Endometrial microvascular endothelial cells (primary cell): Measurements from ENCODE around the gene AKR1C2. TPM values are rescaled to one million over a fixed set of nuclear protein-coding genes. Genes with fewer than 3 reads are reported as not detected.
"Not testable (repeated sequence)": the region's sequence is repeated elsewhere in the genome, so short reads cannot be mapped to it uniquely, and the experiment has no call there.

Source experiments
- in situ Hi-C: cut with HindIII; loops from 2 replicates; pipeline ENCODE4 v1.10.0; 2017; ENCODE audit warnings: low sequenced_read_pairs, low pct_unique_long_range_greater_than_20kb; ENCODE audit errors: inconsistent ontology term
- total RNA-seq: library from RNA; depleted of rRNA; stranded (reverse); fragments of >200 nt; gene quantifications from one replicate; pipeline ENCODE4 v1.2.3, GENCODE V29; 2015; ENCODE audit errors: inconsistent ontology term

The AKR1C2 gene
- total RNA-seq, 1 donor from 2014 or later, result not detected

DNA sequence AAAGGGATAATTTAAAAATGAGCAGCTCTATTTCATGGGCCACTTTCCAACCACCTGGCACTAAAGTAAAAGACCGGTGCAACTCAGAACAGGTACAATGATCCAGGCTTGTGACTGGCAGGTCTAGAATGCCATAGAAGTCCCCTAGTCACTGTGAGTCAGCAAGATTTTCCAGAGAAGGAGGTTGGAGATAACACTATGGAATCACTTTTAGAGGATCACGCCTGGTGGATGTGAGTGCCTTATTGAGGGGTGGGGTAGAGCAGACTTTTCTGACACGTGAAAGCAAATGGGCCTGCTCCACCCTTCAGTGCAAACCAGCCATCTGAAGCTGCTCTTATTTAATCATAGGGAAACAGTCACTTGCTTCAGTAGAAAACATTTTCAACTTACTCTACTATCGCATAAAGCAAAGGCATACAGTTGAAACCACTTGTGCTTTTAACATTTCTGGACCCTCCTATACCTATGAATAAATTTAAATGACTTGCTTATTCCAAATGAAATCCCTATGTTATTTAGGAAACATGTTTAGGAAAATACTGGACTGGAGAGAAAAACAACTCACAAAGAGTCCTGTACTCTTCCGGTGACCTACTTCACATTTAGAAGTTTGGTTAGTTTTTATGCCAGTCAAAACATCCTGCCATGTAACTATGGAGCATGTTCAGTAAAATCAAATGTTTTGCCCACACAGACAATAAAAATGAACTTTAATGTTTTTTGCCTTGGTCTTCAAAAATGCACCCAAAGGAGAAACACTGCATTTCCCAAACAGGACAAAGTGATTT, 61.9 kb downstream of the AKR1C2 start:
- in situ Hi-C loops, result no loop called here

DNA sequence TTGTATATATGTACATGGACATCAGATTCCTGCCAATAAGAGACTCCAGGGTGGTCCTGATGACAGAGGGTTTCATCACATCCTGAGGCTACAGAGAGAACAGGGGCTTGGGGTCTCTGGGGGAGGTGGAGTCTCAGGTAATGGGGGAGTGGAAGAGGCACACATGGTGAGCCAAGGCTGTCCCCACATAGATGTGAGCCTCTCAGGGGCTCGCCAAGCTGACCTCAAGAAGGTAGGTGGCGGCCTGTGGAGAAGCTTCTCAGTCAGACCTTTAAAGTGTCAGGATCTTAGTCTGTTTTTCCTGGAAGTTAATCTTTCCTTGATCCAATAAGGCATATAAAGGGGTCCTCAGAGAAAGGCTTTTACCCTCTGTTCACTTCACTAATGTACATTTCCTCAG, 62.7 kb downstream of the AKR1C2 start:
- in situ Hi-C loops, result not testable (repeated sequence)

DNA sequence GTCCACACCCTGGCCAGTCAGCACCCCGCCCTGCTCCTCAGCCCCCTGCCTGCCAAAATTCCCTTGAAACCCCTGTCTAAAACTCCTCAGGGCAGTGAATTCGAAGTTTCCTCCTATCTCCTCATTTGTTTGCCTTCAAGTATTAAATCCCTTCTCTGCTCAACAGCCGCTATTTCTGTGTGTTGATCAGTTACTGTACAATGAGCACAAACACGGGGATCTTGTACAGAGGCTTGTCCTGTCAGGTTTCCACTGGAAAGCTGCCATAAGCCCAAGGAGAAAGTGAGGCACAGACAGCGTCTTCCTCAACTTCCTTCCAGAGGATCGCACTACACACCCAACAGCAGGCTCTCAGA, 63.6 kb downstream of the AKR1C2 start:
- in situ Hi-C loops, result not testable (repeated sequence)

DNA sequence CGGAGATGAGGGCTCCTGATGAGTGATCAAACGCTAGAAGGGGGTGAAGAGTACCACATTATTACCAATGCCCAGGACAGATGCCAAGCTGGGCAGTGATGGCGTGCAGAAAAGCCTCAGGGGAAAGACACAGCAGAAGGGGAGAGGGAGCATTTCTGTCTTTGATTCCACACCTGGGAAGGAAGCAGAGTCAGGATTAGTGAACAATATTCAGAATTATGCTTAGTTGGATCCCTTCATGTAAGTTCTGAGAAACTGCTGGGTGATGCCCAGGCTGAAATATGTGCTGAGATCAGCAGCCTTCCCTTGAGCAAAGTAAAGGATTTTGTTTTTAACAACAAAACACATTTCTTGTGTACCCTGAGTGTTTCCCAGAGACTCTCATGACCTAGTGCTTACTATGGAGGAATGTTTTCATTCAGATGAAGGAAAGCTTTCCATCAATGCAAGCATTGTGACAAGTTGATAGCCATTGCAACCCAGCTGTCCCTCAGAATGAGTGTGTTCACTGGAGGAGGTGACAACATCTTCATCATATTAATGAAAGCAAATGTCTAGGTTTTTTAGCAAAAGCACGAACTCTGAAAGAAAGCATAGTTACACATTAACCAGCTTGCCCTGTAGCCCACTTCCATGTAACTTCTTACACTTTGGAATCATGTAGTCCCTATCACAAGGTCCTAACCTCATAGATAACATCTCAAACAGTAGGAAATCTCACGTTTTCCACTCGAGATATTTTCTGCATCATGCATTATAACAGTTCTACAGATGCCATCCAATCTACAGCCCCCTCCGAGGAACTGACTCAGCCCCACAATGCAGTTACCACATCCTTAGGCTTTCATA, 64.2 kb downstream of the AKR1C2 start:
- in situ Hi-C loops, result no loop called here

Other genes with a start within 250 kb of the AKR1C2 start
- gene AKR1E2, start 177.7 kb downstream of the AKR1C2 start, total RNA-seq, result 9.8 TPM
- gene AKR1C1, start 40.4 kb downstream of the AKR1C2 start, total RNA-seq, result under 0.01 TPM
- gene AKR1C3, start 90.6 kb upstream of the AKR1C2 start, total RNA-seq, result 0.37 TPM
- gene AKR1C8, start 181.3 kb upstream of the AKR1C2 start, total RNA-seq, result not detected
- not detected for gene AKR1C4, start 193.0 kb upstream of the AKR1C2 start, total RNA-seq